Body of pancreas (tissue), 4 donors: ENCODE measurements around the gene DND1.

ENCODE experiments used
- CTCF ChIP-seq, 7 experiments: fragments of 450-650 bp in 4 of 7; fragments of 200-600 bp in 3 of 7; sonication (generic) in 3 of 7; IDR thresholded peaks; one replicate each; pipeline ENCODE4 v1.5.1; 2016 to 2019; ENCODE audit warnings: antibody characterized with exemption in 7 of 7
- POLR2A ChIP-seq, 3 donors: fragments of 450-650 bp; IDR thresholded peaks; one replicate each; pipeline ENCODE4 v1.6.1; 2016; ENCODE audit warnings: antibody characterized with exemption in 3 of 3, mild to moderate bottlenecking in 2 of 3

- no peak for TF ChIP-seq CTCF (IDR thresholded peaks at IDR 0.05)
- TF ChIP-seq POLR2A (IDR thresholded peaks at IDR 0.05), result no peak
Measured at GRCh38 chr5:140673187-140673976, at the start of gene DND1.
